Endothelial cell (in vitro differentiated cells): ENCODE data around the gene RIPPLY1. TPM values are rescaled to one million over a fixed set of nuclear protein-coding genes. Genes with fewer than 3 reads are reported as not detected.
"Not testable (repeated sequence)": the region's sequence is repeated elsewhere in the genome, so short reads cannot be mapped to it uniquely, and the experiment has no call there.

Experiments used
- DNase-seq: peaks from one replicate; pipeline ENCODE4 v3.0.0; 2021; ENCODE audit warnings: low spot score
- H3K27ac Mint-ChIP-seq: one replicate; pipeline ENCODE4 v1.8.0; 2021; ENCODE audit warnings: mixed read lengths, inconsistent platforms; ENCODE audit not compliant: unreplicated experiment
- H3K27me3 Mint-ChIP-seq: one replicate; pipeline ENCODE4 v1.8.0; 2021; ENCODE audit warnings: mild to moderate bottlenecking, moderate library complexity, mixed read lengths, inconsistent platforms; ENCODE audit not compliant: unreplicated experiment
- H3K36me3 Mint-ChIP-seq: one replicate; pipeline ENCODE4 v1.8.0; 2021; ENCODE audit warnings: mild to moderate bottlenecking, low read depth, mixed read lengths, inconsistent platforms; ENCODE audit not compliant: unreplicated experiment
- H3K4me1 Mint-ChIP-seq: one replicate; pipeline ENCODE4 v1.8.0; 2021; ENCODE audit warnings: mild to moderate bottlenecking, mixed read lengths, inconsistent platforms; ENCODE audit not compliant: unreplicated experiment
- H3K4me3 Mint-ChIP-seq: one replicate; pipeline ENCODE4 v1.8.0; 2021; ENCODE audit warnings: mild to moderate bottlenecking, mixed read lengths, inconsistent platforms; ENCODE audit not compliant: unreplicated experiment
- H3K9me3 Mint-ChIP-seq: one replicate; pipeline ENCODE4 v1.8.0; 2021; ENCODE audit warnings: mixed read lengths, inconsistent platforms; ENCODE audit not compliant: unreplicated experiment
- CTCF ChIP-seq: fragments of 200-600 bp; sonication (generic); IDR thresholded peaks from one replicate; pipeline ENCODE4 v1.5.0; 2021; ENCODE audit warnings: antibody characterized with exemption; ENCODE audit not compliant: unreplicated experiment
- total RNA-seq: library from RNA; stranded (reverse); fragmentation: NEBNext Ultra II Directional; extraction: Animal tissue kit (Norgen Biotek cat#: 25700); gene quantifications from one replicate; pipeline ENCODE4 v1.2.1, GENCODE V29; 2021; ENCODE audit not compliant: unreplicated experiment

Gene RIPPLY1
- total RNA-seq, 1 donor from 2014 or later: not detected

GRCh38 chrX:106891762-106892460 lies 11.2 kb downstream of the RIPPLY1 start:
- Mint-ChIP-seq H3K4me1 (peaks cover 4% of the 10 kb centered on the region), H3K4me3 (no peak overlapping the region), H3K27ac (no peak overlapping the region), H3K36me3 (no peaks in the 10 kb centered on the region), H3K9me3 (no peaks in the 10 kb centered on the region), H3K27me3 (peaks cover 2% of the 10 kb centered on the region)
- TF ChIP-seq CTCF: no peak
- no peak for DNase-seq

- Mint-ChIP-seq H3K4me1 (no peaks in the 10 kb centered on the region), H3K27ac (no peak overlapping the region), H3K9me3 (no peaks in the 10 kb centered on the region), H3K4me3 (no peak overlapping the region), H3K36me3 (no peaks in the 10 kb centered on the region), H3K27me3 (no peaks in the 10 kb centered on the region)
- TF ChIP-seq CTCF: no peak
- no peak for DNase-seq
These were observed 13.7 kb downstream of the RIPPLY1 start for GRCh38 chrX:106889468-106889867.

- H3K36me3 Mint-ChIP-seq: no peaks in the 10 kb centered on the region
These were observed 28.0 kb downstream of the RIPPLY1 start for GRCh38 chrX:106875151-106875550.

GRCh38 chrX:106874075-106874474 lies 29.1 kb downstream of the RIPPLY1 start:
- Mint-ChIP-seq H3K27ac (no peak overlapping the region), H3K36me3 (no peaks in the 10 kb centered on the region), H3K4me3 (no peak overlapping the region), H3K4me1 (no peaks in the 10 kb centered on the region), H3K9me3 (no peaks in the 10 kb centered on the region), H3K27me3 (no peaks in the 10 kb centered on the region)
- peak; percentile 69 for TF ChIP-seq CTCF
- no peak for DNase-seq

More at GRCh38 chrX:106875151-106875550, 28.0 kb downstream of the RIPPLY1 start:
- Mint-ChIP-seq H3K9me3 (no peaks in the 10 kb centered on the region), H3K4me1 (no peaks in the 10 kb centered on the region), H3K27ac (no peak overlapping the region), H3K4me3 (no peak overlapping the region), H3K27me3 (no peaks in the 10 kb centered on the region)
- no peak for DNase-seq
- TF ChIP-seq CTCF: no peak

- not testable (repeated sequence) for H3K27me3 Mint-ChIP-seq, H3K9me3 Mint-ChIP-seq, H3K27ac Mint-ChIP-seq, H3K4me1 Mint-ChIP-seq, H3K36me3 Mint-ChIP-seq, H3K4me3 Mint-ChIP-seq, DNase-seq
These were observed 30.3 kb downstream of the RIPPLY1 start for GRCh38 chrX:106872796-106873195.
